Sigmoid colon (tissue), 7 donors: Measurements from ENCODE around the gene RIPOR1. TPM values are rescaled to one million over a fixed set of nuclear protein-coding genes. Genes with fewer than 3 reads are reported as not detected.
A peak's percentile ranks its signal among the peaks of the same experiment; 100 is the strongest.

Source experiments
- DNase-seq: peaks from one replicate; pipeline ENCODE4 v3.0.0-alpha.2; 2019
- H3K27ac ChIP-seq, 4 donors: fragments of 200-600 bp; sonication (generic); one replicate each; pipeline ENCODE4 v1.5.1; 2016 to 2019; ENCODE audit warnings: mild to moderate bottlenecking in 1 of 4
- H3K27me3 ChIP-seq, 3 donors: fragments of 200-600 bp; sonication (generic); one replicate each; pipeline ENCODE4 v1.5.1; 2019; ENCODE audit warnings: mild to moderate bottlenecking in 1 of 3
- H3K36me3 ChIP-seq, 4 donors: fragments of 200-600 bp; sonication (generic); one replicate each; pipeline ENCODE4 v1.5.1; 2016 to 2019
- H3K4me1 ChIP-seq, 4 donors: fragments of 200-600 bp; sonication (generic); one replicate each; pipeline ENCODE4 v1.5.1; 2017 to 2019
- H3K4me3 ChIP-seq, 4 donors: fragments of 200-600 bp; sonication (generic); one replicate each; pipeline ENCODE4 v1.5.1; 2017 to 2019; ENCODE audit warnings: mild to moderate bottlenecking in 2 of 4, moderate library complexity in 1 of 4
- H3K9me3 ChIP-seq, 4 donors: fragments of 200-600 bp in 3 of 4; sonication (generic) in 3 of 4; one replicate each; pipeline versions ENCODE4 v1.5.1 to v1.6.1; 2013 to 2019
- EP300 ChIP-seq, 4 donors: sonication (generic); formaldehyde crosslinking; IDR thresholded peaks; one replicate each; pipeline ENCODE4 v1.6.1; 2017; ENCODE audit warnings: antibody characterized with exemption in 4 of 4
- POLR2A ChIP-seq, 2 donors: fragments of 450-650 bp; IDR thresholded peaks; one replicate each; pipeline ENCODE4 v1.6.1; 2016; ENCODE audit warnings: antibody characterized with exemption in 2 of 2, mild to moderate bottlenecking in 2 of 2, moderate library complexity in 2 of 2
- POLR2AphosphoS5 ChIP-seq, 4 donors: sonication (generic); formaldehyde crosslinking; IDR thresholded peaks; one replicate each; pipeline ENCODE4 v1.6.1; 2017; ENCODE audit warnings: antibody characterized with exemption in 4 of 4
- WGBS, 2 donors: extraction: QIAGEN DNeasy Blood & Tissue Kit; methylation state at CpG; one replicate each; pipeline ENCODE4 v1.1.7; 2013; 5-methylcytosine and 5-hydroxymethylcytosine counted together
- intact Hi-C: fragments of 100-400 bp; cut with DNase I; formaldehyde crosslinking; loops from one replicate; pipeline ENCODE4 v1.15.1; 2023
- polyA plus RNA-seq, 3 donors: library from polyadenylated mRNA; stranded (reverse); fragments of 200-250 nt; gene quantifications; one replicate each; pipeline ENCODE4 v1.2.3, GENCODE V29; 2013
- total RNA-seq, 4 donors: library from RNA; depleted of rRNA; stranded (reverse); fragments of >200 nt; gene quantifications; one replicate each; pipeline ENCODE4 v1.1.0, GENCODE V29; 2016
- TF ChIP-seq, protein P1 (sequence below), 4 experiments: fragments of 450-650 bp in 3 of 4; fragments of 200-600 bp in 1 of 4; IDR thresholded peaks; one replicate each; pipeline ENCODE4 v1.5.1; 2016 to 2019; ENCODE audit warnings: antibody characterized with exemption in 4 of 4, mild to moderate bottlenecking in 3 of 4, moderate library complexity in 2 of 4
- donor health status: healthy with polysubstance abuse.
- donor health status: Bipolar disorder and iron deficiency.
- donor health status: healthy.

RIPOR1 gene
- total and polyA plus RNA-seq, 7 donors: 10.2 to 60.9 (median 26.7) TPM

DNA sequence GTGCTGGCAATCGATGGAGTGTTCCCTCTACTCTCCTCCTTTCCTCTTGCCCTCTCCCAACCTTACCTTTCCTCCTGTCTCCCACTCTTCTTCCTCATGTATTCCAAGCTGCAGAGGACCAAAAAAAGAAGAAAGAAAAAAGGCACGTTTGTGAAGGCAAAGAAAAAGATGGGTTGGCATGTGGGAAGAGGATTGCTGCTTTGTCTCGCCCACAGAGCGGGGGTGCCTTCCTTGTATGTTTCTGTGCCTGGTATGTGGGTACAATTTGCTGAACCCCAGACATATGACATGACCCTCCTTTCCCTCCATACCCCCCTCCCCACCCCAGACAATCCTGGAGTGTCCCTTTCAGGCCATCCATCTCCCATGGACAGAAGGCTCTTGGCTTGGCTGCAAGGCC, 20.6 kb downstream of the RIPOR1 start:
- intact Hi-C loops: loop anchor here (5.0 kb wide), 1 partner anchor 118 kb away; the partner anchor contains the start of genes C16orf86 and ENKD1
- no peaks in the 10 kb centered on the region for H3K27me3 ChIP-seq
- 72 to 85% methylated on average over 4 of the region's 4 CpGs for WGBS, 2 donors
- H3K9me3 ChIP-seq: no peaks in the 10 kb centered on the region
- H3K4me3 ChIP-seq: no peak overlapping the region
- TF ChIP-seq, protein P1, sequence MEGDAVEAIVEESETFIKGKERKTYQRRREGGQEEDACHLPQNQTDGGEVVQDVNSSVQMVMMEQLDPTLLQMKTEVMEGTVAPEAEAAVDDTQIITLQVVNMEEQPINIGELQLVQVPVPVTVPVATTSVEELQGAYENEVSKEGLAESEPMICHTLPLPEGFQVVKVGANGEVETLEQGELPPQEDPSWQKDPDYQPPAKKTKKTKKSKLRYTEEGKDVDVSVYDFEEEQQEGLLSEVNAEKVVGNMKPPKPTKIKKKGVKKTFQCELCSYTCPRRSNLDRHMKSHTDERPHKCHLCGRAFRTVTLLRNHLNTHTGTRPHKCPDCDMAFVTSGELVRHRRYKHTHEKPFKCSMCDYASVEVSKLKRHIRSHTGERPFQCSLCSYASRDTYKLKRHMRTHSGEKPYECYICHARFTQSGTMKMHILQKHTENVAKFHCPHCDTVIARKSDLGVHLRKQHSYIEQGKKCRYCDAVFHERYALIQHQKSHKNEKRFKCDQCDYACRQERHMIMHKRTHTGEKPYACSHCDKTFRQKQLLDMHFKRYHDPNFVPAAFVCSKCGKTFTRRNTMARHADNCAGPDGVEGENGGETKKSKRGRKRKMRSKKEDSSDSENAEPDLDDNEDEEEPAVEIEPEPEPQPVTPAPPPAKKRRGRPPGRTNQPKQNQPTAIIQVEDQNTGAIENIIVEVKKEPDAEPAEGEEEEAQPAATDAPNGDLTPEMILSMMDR (IDR thresholded peaks at IDR 0.05): no peak
- TF ChIP-seq POLR2A (IDR thresholded peaks at IDR 0.05): no peak
- no peak for TF ChIP-seq POLR2AphosphoS5 (IDR thresholded peaks at IDR 0.05)
- no peak for TF ChIP-seq EP300 (IDR thresholded peaks at IDR 0.05)
- H3K36me3 ChIP-seq: peaks cover 14 to 46% (median 25%) of the 10 kb centered on the region in 4 donors
- peak; percentile 13 for DNase-seq
- no peak overlapping the region for H3K27ac ChIP-seq
- H3K4me1 ChIP-seq: peaks cover 0 to 24% (median 12%) of the 10 kb centered on the region in 4 donors

- peak; percentile 60 for DNase-seq
- Histone ChIP-seq H3K4me1 (peaks cover 0 to 24% (median 12%) of the 10 kb centered on the region in 4 donors), H3K36me3 (peaks cover 11 to 39% (median 19%) of the 10 kb centered on the region in 4 donors), H3K27me3 (no peaks in the 10 kb centered on the region), H3K4me3 (no peak overlapping the region), H3K27ac (no peak overlapping the region), H3K9me3 (no peaks in the 10 kb centered on the region)
- 88 to 93% methylated on average over 1 of the region's 1 CpG for WGBS, 2 donors
- intact Hi-C loops: loop anchor here (5.0 kb wide), 1 partner anchor 117 kb away; the partner anchor contains the start of genes C16orf86 and ENKD1
- TF ChIP-seq, protein P1 (IDR thresholded peaks at IDR 0.05): no peak
- TF ChIP-seq POLR2A (IDR thresholded peaks at IDR 0.05): no peak
- no peak for TF ChIP-seq POLR2AphosphoS5 (IDR thresholded peaks at IDR 0.05)
- TF ChIP-seq EP300 (IDR thresholded peaks at IDR 0.05): no peak
These were observed 21.3 kb downstream of the RIPOR1 start for GRCh38 chr16:67549936-67550335.

GRCh38 chr16:67551091-67551490, 22.5 kb downstream of the RIPOR1 start:
- Histone ChIP-seq H3K27ac (no peak overlapping the region), H3K27me3 (no peaks in the 10 kb centered on the region), H3K9me3 (no peaks in the 10 kb centered on the region), H3K36me3 (peaks cover 0 to 28% (median 7%) of the 10 kb centered on the region in 4 donors), H3K4me3 (no peak overlapping the region), H3K4me1 (peaks cover 0 to 24% (median 12%) of the 10 kb centered on the region in 4 donors)
- intact Hi-C loops: no loop called here
- no peak for TF ChIP-seq EP300 (IDR thresholded peaks at IDR 0.05)
- TF ChIP-seq POLR2A (IDR thresholded peaks at IDR 0.05): no peak
- no peak for TF ChIP-seq POLR2AphosphoS5 (IDR thresholded peaks at IDR 0.05)
- TF ChIP-seq, protein P1 (IDR thresholded peaks at IDR 0.05): no peak
- DNase-seq: peak; percentile 44
- 90 to 97% methylated on average over 2 of the region's 2 CpGs for WGBS, 2 donors

GRCh38 chr16:67551972-67552371, 23.3 kb downstream of the RIPOR1 start:
- H3K27ac ChIP-seq: no peak overlapping the region
- WGBS, 2 donors: 95% methylated on average over 2 of the region's 2 CpGs

More at GRCh38 chr16:67551972-67552371, 23.3 kb downstream of the RIPOR1 start:
- TF ChIP-seq POLR2A (IDR thresholded peaks at IDR 0.05): no peak
- TF ChIP-seq POLR2AphosphoS5 (IDR thresholded peaks at IDR 0.05): no peak
- TF ChIP-seq, protein P1 (IDR thresholded peaks at IDR 0.05): no peak
- TF ChIP-seq EP300 (IDR thresholded peaks at IDR 0.05): no peak
- Histone ChIP-seq H3K4me3 (no peak overlapping the region), H3K4me1 (peaks cover 0 to 17% (median 6%) of the 10 kb centered on the region in 4 donors), H3K9me3 (no peaks in the 10 kb centered on the region), H3K27me3 (no peaks in the 10 kb centered on the region), H3K36me3 (peaks cover 0 to 21% (median 0%) of the 10 kb centered on the region in 4 donors)
- peak; percentile 48 for DNase-seq
- intact Hi-C loops: no loop called here
